ENCODE results near the gene LIN28A.

LIN28A gene

DNA sequence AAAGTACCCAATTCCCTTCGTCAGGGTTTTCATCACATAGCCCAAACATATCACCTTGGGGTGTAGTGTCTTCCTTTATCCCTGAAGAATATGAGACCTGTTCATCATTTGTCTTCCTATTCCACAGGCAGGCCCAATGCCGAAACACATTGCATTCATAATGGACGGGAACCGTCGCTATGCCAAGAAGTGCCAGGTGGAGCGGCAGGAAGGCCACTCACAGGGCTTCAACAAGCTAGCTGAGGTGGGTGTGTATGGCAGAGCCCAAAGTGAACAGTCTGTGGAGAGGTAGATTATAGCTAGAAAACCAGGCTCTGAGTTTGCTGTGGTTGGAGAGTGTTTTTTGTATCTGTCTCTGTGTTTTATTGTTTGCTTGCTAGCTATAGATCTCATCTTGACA lies 27.4 kb downstream of the LIN28A start:
- no peak for DNase-seq (ENCODE audit: low spot score)

DNA sequence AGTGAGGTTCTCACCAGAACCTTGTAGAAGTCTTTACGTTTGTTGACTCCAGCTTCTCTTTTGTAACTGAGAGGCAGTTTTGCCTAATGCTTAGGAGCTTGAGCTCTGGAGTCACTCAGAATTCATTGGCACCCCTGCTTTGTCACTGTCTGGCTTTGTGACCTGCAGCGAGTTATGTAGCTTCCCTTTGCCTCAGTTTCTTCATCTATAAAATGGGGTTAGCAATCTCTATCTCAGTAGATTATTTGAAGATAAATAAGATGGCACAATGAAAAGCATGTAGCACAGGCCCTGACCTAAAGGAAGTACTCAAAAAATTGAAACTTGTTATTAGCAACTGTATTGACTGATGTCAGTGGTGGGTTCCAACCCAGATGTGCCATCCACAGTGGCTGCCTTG lies 29.6 kb downstream of the LIN28A start:
- DNase-seq (ENCODE audit: low spot score) = no peak

DNA sequence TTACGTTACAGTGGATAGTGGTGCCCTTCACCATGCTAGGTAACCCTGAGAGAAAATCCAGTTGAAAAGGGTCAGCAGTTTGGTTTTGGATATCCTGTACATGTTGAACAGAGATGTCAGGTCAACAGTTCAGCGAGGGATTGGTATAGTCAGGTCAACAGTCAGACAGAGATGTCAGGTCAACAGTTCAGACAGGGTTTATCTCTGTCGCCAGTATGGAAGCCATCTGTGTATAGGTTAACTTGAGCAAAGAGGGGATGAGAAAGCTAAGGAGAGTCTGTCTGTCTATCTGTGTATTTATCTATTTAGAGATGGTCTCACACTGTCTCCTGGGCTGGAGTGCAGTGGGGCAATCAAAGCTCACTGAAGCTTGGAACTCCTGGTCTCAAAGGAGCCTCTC lies 39.3 kb downstream of the LIN28A start:
- DNase-seq (ENCODE audit: low spot score) = no peak

DNA sequence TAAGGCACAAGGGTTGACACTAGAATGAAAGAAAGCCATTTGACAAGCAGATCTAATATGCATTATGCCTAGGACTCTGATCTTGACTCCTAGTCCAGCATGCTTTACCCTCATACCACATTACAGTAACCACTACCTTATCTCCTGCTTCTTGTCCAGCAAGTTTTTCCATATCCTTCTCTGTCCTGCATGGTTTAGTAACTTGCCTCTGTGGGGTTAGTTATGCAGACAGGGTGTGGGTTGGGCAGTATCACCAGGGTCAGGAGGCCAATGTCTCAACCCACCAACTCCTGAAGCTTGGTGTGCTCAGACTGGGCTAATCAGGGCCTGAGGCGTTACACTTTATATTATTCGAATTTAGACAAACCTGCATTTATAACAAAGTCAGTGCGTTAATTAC lies 40.3 kb downstream of the LIN28A start:
- no peak for DNase-seq (ENCODE audit: low spot score)

DNA sequence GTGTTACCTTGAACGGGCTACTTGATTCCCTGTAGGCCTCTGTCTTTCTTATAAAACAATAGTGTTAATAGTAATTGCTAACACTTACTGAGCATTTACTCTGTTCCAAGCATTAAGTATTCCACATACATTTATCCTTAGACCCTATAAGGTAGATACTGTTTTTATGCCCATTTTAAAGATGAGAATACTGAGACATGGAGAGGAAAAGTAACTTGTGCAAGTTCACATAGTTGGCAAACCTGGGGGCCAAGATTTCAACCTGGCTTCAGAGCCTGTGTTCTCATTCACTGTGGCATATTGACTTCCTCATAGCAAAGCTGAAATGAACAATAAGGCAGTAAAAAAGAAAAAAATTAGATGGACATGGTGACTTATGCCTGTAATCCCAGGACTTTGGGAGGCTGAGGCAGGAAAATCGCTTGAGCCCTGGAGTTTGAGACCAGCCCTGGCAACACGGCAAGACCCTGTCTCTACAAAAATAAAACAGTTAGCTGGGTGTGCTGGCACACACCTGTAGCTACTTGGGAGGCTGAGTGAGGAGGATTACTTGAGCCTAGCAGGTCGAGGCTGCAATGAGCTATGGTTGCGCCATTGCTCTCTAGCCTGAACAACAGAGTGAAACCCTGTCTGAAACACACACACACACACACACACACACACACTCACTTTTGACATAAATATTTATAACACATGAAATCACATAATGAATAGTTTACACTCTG lies 42.0 kb downstream of the LIN28A start:
- DNase-seq (ENCODE audit: low spot score) = no peak

DNA sequence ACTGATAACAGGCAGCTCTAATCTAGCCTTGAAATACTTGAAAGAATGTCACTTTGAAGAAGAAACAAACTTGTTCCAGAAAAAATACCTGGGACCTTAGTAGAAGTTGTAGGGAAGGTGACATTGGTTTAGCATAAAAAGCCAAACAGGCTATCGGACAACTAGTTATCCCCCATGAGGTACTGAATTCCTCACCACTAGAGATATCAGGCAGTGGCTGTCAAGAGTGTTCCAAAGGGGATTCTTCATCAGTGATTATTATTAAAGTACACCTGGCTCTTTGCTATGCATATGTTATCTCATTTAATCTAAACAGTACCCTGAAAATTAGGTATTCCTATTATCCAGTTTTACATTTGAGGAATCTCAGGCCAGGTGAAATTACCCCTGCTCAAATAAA lies 48.5 kb downstream of the LIN28A start:
- no peak for DNase-seq (ENCODE audit: low spot score)

DNA sequence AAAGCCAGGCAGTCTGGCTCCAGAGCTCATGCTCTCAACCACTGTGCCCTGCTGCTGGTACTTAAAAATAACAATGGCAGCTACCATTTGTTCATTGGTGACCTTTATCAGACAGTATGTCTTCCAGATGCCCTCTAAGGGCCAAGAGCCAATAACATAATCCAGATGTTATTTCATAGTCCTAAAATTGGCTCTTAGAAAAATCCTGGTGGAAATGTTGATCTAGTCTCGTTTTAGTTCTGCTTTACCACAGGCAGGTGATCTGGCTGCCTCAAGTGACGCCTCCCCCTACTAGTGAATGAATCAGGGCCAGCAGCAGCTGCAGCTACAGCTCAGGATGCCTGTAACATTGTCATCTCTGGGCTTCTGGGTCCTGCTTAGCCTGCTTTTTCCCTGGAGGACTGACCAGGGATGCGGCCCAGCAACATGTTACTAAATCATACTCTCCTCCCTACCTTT lies 49.0 kb downstream of the LIN28A start:
- DNase-seq (ENCODE audit: low spot score) = no peak

DNA sequence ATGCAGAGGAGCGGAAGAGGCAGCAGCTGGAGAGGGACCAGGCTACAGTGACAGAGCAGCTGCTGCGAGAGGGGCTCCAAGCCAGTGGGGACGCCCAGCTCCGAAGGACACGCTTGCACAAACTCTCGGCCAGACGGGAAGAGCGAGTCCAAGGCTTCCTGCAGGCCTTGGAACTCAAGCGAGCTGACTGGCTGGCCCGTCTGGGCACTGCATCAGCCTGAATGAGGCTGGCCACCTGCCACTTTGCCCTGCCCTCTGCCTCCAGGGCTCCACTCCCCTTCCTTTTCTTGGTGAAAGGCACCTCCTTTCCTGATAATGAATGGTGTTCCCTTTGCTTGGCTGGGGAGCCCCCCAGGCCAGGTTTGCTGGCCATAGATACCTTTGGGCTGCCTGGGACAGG lies 58.3 kb downstream of the LIN28A start:
- DNase-seq (ENCODE audit: low spot score) = no peak

DNA sequence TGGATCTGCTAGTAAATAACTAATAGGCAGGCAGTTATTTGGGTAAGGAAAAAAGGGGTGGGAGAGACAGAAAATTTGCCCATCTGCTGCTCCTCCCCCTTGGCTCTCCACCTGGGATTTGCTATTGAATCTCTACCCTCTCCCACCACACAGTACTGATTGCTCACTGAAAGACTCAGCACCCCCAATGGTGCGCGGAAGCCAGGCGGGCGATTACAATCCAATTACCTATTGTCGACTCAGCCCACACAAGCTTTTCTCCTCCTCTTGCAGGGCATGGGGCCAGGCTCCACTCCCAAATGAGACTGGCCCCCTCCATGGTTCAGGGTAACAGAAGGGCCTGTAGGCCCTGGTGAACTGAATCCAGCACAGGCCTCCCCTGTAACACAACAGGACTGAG lies 58.9 kb downstream of the LIN28A start:
- no peak for DNase-seq (ENCODE audit: low spot score)

DNA sequence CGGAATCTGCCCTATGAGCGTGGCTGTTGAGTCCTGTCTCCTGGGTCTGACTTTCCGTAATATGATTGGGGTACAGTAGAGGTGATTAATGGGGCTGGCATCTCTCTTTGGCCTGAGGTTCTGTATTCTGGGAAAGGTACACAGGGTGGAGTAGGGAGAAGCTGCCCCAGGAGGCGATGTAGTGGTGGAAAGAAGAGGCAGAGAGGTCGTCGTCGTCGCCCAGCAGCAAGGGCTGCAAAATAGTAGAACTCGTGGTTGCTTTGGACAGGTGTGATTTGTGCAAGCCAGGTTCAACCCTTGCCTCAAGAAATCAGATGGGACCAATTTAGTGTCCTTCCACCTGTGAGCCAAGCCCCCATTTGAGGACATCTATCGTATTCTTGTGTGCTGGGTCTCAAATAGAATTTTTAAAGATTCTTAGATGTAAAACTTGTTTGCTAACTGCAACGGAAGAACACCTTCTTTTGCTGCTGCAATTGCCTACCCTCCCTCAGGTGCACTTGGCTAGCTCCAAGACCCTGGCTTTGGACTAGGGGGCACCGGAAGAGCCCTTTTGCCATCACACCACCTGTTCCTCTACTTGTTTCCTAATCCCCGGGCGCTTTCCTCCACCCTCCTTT lies 60.4 kb downstream of the LIN28A start:
- DNase-seq (ENCODE audit: low spot score) = no peak

DNA sequence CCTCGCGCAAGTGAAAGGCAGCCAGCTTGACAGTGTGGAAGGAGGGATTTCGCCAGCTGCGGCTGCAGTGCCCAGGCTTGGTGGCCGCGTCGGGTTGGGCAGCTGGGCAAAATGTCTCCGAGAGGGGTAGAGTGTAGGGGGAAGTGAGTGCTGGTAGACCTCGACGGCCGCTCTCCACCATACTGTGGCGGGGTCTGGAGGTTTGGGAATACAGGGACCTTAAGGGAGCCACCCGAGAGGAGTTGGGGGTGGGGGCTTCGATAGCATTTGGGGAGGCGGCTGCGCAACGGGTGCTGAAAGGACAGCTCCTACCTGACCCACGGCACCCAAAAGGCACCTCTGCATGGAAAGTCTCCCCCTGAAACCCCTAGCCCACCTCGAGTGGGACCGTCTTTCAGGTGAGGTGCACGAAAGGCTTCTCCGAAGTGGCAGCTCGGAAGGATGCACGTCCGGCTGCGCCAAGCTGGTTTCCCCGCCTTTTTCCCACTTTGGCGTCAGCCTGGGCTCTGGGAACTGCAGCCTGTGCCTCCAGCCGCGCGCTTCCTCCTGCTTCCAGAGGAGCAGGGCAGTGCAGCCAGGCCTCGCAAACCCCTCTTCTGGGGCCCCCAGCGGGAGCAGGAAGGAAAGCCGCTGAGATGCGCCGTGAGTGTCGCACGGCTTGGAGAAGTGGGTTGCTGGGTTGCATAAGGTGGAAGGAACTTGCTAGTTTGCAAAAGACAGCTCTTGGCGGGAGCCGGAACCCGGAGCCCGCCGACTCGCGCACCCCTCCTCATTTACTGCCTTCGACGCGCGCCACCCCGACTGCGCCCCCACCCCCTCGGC lies 61.1 kb downstream of the LIN28A start:
- peak; percentile 35 for DNase-seq (ENCODE audit: low spot score)

DNA sequence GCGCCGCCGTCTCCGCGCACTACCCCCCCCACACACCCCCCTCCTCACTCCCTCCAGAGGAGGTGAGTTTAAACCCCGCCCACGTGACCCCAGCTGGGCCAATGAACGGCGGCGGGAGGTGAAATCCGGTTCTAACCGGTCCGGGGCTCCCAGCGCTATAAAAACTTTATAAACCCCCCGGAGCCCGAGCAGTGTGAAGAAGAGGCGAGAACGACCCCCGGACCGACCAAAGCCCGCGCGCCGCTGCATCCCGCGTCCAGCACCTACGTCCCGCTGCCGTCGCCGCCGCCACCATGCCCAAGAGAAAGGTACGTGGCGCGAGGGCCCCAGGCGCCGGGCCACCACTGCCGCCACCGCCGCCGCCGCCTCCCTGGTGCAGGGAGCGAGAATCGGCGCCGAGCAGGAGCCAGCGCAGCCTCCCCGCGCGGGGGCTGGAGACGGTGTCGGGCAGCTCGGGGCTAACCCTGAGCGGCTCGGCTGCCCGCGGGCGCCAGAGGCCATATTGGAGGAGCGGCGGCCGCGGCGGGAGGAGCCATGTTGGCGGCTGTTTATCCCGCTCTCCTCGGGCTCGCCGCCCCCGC lies 61.8 kb downstream of the LIN28A start, which contains the start of gene HMGN2:
TSS of gene HMGN2 (plus strand) at position 121 of the 581 bp plus-strand sequence. CDS start at position 294, 173 bp downstream.
- peak; percentile 90 for DNase-seq (ENCODE audit: low spot score)

DNA sequence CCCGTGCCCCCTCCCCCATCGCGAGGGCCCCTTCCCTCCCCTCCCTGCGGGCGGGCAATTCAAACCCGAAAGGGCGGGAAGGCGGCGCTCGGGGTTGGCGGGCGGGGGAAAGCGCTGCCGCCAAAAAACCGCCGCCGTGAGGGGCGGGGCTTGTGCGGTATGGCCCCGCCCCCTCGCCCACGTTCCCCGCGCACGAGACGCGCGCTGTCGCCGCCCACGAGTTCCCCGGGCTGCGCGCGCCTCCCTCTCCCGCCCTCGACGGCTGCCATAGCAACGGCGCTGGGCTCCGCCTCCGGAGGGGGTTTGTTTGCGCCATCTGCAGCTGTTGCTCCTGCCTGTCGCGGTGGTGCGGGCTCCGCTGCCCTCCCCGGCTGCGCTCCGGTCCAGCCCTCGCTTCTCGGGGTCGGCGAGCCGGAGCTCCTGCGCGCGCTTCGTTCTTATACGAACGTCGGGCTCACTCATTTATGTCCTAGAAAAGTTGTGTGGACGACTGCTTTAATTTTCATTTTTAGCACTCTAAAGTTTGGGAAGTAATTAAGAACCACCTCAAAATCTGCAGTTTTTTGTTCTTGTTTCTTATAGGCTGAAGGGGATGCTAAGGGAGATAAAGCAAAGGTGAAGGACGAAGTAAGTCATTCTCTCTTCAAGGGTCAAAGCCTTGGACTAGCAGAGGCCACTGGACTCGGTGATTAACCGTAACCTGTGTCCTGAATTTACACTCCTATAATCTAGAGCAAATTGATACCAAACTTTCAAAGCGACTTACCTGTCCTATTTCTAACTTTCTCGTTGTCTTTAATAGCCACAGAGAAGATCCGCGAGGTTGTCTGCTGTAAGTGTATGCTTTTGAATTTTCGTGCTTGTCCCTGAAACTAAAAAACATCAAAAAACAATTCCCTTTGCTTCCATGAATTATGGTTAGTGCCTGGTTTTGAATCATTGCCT lies 62.6 kb downstream of the LIN28A start:
- DNase-seq (ENCODE audit: low spot score) = peak; percentile 97

DNA sequence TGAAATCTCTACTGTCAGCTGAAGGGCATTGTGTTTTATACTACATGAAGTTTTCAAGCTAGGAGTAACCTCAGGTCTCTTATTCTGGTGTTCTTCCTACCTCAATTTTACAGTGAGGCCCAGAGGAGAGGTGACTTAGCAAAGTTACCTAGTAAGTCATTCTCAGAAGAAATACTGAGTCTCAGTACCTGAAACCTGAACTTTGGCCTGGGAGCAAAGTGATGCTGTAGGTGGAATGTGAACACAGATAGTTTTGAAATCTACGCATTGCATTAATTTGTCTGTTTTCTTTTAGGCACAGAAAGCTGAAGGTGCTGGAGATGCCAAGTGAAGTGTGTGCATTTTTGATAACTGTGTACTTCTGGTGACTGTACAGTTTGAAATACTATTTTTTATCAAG lies 64.2 kb downstream of the LIN28A start:
- DNase-seq (ENCODE audit: low spot score) = no peak

DNA sequence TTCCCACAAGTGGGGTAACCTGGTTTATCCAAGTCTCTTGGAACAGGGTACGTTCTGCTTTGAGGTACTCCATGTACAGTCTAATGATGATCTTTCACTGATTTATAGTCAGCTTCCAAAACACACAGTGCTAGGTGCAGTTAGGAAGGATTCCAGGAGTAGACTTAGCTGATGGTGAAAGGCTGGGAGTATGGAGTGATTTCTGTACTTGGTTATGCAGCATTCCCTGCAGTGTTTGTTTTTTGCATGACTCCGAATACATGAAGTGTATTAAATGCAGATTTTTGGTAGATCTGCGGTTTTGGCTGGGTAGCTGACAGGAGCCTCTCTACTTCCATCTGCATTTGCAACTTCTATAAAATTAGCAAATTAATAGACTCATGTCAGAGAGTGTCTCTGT lies 65.4 kb downstream of the LIN28A start:
- DNase-seq (ENCODE audit: low spot score) = no peak

DNA sequence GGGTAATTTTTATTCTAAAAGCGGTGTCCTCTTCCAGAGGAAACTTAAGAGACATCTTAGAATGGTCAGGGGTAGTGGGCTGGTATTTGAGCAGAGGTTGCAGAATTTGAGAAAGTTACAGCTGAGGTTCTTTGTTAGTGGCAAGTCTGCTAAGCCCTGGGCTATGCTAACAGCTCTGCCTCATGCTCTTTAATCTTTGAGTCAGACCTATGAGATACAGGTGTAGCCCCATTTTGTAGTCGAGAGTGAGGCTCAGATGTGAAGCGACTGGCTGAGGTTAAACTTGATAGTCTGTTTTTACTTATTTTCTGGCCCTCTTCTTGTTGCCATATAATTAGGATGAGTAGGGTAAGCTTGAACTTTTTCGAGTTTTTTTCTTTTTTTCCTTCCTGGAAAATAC lies 66.3 kb downstream of the LIN28A start:
- DNase-seq (ENCODE audit: low spot score) = no peak

DNA sequence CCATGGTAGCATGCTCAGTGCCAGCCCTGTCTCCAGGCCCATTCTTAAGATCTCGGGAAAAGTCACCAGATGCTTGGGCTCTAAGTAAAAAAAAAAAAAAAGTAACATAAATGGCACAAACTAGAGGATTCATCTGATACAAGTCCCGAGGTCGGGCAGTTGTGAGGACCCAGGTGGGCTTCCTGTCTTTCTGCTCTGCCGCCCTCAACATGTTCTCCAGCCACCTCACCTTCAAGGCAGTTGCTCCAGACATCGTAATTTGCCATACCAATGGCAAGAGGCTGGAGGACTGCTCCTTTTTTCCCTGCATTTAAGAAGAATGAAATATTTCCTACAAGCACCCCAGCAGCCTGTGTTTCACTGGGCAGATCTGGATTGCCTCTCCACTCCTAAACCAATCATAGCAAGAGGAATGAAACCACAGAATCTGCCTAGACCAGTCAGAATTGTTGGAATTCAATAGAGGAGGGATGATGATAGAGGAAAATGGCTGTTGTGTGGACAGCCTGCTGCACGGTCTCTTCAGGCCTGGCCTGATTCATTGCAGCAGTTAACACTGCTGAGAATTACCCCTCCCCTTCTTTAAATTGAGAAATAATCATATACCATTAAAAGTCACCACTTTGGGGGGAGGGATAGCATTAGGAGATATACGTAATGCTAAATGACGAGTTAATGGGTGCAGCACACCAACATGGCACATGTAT lies 67.0 kb downstream of the LIN28A start:
- DNase-seq (ENCODE audit: low spot score) = no peak

DNA sequence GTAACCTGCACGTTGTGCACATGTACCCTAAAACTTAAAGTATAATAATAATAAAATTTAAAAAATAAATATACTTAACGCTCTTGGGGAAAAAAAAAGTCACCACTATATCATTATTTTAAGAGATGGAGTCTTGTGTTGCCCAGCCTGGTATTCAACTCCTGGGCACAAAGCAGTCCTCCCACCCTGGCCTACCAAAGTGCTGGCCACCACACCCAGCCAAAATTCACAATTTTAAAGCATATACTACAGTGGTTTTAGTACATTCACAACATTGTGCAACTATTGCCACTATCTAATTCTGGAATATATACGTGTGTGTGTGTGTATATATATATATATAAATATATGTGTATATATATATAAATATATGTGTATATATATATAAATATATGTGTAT lies 67.5 kb downstream of the LIN28A start:
- no peak for DNase-seq (ENCODE audit: low spot score)

DNA sequence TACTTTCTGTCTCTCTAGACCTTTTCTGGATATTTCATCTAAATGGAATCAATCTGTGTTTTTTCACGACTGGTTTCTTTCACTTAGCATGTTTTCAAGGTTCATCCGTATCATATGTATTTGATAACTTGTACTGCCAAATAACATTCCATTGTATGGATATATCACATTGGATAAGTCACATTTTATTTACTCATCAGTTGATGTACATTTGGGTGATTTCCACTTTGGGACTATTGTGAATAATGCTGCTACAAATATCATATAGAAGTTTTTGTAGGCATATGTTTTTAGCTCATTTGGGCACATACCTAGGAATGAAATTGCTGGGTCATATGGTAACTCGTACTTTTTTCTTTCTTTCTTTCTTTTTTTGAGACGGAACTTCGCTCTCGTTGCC lies 68.4 kb downstream of the LIN28A start:
- DNase-seq (ENCODE audit: low spot score) = no peak
